ENCODE measurements around the gene AFF1.
"Not testable (repeated sequence)": the region's sequence is repeated elsewhere in the genome, so short reads cannot be mapped to it uniquely, and the experiment has no call there.

The AFF1 gene

DNA sequence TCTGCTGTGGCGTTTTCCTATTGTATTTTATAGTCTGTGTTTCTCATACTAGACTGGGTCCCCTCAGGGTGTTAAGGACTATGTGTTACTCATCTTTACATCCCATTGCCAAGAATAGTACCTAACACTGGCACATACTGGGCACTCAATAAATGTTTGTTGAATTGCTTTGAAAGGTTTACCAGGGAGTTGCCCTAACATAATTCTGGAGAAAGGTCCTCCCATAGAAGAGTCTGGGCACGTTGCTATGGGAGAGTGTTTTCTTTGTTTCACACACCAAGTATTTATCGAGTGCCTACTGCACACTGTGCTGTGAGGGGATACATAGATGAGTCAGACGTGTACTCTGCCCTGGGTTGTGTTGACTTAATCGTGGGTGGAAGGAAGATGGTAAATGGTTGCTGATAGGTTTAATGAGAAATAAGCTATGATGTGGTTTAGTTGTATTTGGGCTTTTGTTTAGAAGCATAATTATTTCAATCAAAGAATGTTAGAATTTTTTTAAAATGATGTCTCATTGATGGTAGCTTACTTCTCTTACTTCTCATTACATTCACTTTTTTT lies 42.9 kb downstream of the AFF1 start:
- DNase-seq (ENCODE audit: low read depth in 2 of 2): no peak

GRCh38 chr4:86978709-86979108 lies 43.9 kb downstream of the AFF1 start:
- DNase-seq (ENCODE audit: low read depth in 2 of 2): no peak

GRCh38 chr4:86980230-86980629 lies 45.4 kb downstream of the AFF1 start:
- no peak for DNase-seq (ENCODE audit: low read depth in 2 of 2)

GRCh38 chr4:86981789-86982188 lies 47.0 kb downstream of the AFF1 start:
- DNase-seq (ENCODE audit: low read depth in 2 of 2): no peak

DNA sequence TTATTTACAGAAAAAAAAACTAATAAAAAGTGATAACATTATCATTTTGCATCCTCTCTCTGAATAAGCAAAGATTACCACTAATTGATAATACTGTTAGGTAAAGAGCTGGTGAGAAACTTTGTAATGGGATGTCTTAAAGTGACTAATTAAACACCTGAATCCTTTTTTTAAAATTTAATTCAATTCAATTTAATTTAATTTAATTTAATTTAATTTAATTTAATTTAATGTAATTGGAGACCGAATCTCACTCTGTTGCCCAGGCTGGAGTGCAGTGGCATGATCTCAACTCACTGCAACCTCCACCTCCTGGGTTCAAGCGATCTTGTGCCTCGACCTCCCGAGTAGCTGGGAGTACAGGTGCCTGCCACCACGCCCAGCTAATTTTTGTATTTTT lies 51.0 kb downstream of the AFF1 start:
- DNase-seq (ENCODE audit: low read depth in 2 of 2): not testable (repeated sequence)

DNA sequence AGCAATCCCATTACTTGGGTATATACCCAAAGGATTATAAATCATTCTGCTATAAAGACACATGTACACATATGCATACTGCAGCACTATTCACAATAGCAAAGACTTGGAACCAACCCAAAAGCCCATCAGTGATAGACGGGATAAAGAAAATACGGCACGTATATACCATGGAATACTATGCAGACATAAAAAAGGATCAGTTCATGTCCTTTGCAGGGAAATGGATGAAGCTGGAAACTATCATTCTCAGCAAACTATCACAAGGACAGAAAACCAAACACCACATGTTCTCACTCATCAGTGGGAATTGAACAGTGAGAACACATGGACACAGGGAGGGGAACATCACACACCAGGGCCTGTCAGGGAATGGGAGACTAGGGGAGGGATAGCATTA lies 54.8 kb downstream of the AFF1 start:
- not testable (repeated sequence) for DNase-seq (ENCODE audit: low read depth in 2 of 2)

DNA sequence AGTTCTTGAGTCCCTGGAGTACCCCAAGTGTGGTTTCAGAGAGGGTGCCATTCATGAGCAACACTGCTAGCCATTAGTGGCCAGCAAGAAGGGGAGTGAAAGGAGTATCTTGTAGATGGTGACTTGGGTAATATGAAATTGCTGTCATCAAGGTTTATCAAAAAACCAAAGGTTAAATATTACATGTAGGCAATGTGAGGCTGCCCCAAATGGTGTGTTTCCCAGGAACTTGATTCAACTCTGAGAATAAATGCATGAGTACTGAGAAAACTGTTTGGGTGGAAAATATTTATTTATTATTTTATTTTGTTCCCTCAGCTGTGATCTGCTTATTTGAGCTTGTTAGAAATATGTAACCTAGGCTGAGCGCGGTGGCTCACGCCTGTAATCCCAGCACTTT lies 55.7 kb downstream of the AFF1 start:
- DNase-seq (ENCODE audit: low read depth in 2 of 2): no peak

DNA sequence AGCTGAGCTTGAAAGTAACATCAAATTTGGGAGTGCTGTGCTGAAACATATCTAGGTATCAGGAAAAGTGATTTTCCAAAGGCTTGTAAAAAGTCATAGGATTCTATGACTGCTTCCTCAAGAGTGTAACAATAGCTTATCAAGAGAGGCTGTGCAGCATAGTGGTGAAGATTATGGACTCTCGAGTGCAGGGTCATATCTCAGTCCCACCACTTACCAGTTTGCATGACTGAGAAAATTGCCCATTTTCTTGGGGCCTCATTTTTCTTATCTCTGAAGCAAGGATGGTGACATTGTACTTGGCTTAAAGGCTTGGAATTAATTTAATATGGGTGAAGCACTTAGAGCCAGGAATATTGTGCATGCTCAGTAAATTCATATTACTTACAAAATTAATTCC lies 57.2 kb downstream of the AFF1 start:
- no peak for DNase-seq (ENCODE audit: low read depth in 2 of 2)

- DNase-seq (ENCODE audit: low read depth in 2 of 2): no peak
Observed at GRCh38 chr4:86993909-86994681, 59.3 kb downstream of the AFF1 start.

- no peak for DNase-seq (ENCODE audit: low read depth in 2 of 2)
Observed at GRCh38 chr4:86994686-86995085, 59.9 kb downstream of the AFF1 start.

- not testable (repeated sequence) for DNase-seq (ENCODE audit: low read depth in 2 of 2)
Observed at GRCh38 chr4:86996510-86996909, 61.7 kb downstream of the AFF1 start.

GRCh38 chr4:86999136-86999643 lies 64.4 kb downstream of the AFF1 start:
- no peak for DNase-seq (ENCODE audit: low read depth in 2 of 2)

- no peak for DNase-seq (ENCODE audit: low read depth in 2 of 2)
Observed at GRCh38 chr4:87002682-87003043, 67.9 kb downstream of the AFF1 start.

GRCh38 chr4:87003266-87003665 lies 68.5 kb downstream of the AFF1 start:
- no peak for DNase-seq (ENCODE audit: low read depth in 2 of 2)

DNA sequence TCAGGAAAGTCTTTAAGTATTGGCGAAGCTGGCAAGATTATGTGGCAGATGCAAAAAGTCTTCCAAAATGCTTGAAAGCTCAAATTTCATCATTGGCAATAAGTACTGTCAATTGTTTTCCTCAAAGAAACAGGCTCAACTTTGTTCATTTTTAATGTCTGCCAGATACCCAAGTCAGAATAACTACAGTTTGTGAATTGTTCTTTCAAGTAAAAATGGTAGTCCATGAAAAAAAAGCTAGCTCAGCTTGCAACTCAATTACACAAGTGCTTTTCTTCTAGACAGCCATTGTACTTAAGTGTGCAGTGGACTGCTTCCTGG lies 70.5 kb downstream of the AFF1 start:
- no peak for DNase-seq (ENCODE audit: low read depth in 2 of 2)

GRCh38 chr4:87005690-87006425 lies 71.0 kb downstream of the AFF1 start:
- DNase-seq (ENCODE audit: low read depth in 2 of 2): no peak

- DNase-seq (ENCODE audit: low read depth in 2 of 2): no peak
Observed at GRCh38 chr4:87006426-87006675, 71.5 kb downstream of the AFF1 start.

DNA sequence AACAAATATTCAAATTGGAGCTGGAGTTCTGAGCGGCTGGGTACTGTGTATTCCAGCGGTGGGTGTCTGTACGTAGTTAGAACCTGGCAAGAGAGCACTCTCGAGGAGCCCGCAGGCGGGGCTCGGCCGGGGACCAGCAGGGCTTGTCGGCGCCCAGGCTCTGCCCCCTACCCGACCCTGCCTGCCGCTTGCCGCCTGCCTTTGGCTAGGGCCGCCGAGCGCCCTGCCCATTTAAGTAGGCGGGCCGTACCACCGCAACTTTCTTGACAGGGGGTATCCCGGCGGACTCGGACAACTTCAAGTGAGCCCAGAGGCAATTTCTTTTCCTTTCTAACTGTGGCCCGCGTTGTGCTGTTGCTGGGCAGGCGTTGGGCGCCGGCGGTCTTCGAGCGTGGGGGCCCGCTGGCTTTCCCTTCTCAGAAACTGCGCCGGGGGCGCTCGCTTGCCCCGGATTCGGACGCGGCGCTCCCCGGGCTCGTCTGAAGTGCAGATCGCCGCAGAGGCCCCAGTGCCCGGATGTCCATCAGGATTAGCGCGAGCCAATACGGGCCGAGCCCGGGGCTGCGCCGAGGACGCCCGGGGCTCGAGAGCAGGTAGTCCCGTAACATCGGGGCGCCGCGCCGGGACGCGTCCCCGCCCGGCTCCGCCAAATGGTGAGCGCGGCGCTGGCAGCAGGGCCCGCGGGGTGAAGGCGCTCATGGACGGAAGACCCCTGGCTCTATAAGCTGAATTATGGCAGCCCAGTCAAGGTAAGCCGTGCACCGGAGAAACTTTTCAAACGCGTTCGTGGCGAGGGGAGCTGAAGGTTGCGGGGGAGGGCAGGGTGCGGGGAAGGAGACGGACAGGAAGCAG lies 72.1 kb downstream of the AFF1 start:
- DNase-seq (ENCODE audit: low read depth in 2 of 2): peak; percentile 84 to 85

GRCh38 chr4:87007528-87008446 lies 73.0 kb downstream of the AFF1 start:
- no peak for DNase-seq (ENCODE audit: low read depth in 2 of 2)

- no peak for DNase-seq (ENCODE audit: low read depth in 2 of 2)
Observed at GRCh38 chr4:87009095-87009648, 74.4 kb downstream of the AFF1 start.

DNA sequence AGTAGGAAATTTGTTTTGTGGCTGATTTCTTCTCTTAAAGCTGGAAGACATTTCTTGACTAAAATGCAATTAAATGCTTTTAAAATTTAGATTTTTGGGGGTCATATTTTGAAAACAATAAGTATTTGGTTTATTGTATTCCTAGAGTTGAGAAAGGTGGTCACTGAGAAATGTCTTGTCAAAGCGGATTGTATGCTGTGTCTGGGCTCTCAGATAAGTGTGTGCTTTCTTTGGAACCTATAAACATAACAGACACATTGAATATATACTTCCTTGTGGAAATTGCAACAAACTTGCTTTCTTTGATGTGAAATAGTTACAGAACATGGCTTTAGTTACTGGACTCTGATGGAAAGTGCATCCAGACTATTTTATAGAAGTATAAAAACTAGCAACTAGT lies 75.4 kb downstream of the AFF1 start:
- DNase-seq (ENCODE audit: low read depth in 2 of 2): no peak

All from fibroblast of skin of left quadriceps (primary cell).